Pancreas (tissue), 10 donors: Measurements from ENCODE around the gene DIAPH3. TPM values are rescaled to one million over a fixed set of nuclear protein-coding genes. Genes with fewer than 3 reads are reported as not detected.

Experiments used
- ATAC-seq, 4 donors: fragments of 200-7000 bp; cut with Tn5 transposase; one replicate each; pipeline versions ENCODE4 v1.8.0 to v1.9.1; 2020; ENCODE audit warnings: mild to moderate bottlenecking in 4 of 4, moderate library complexity in 4 of 4
- DNase-seq, 6 donors: peaks; one replicate each; pipeline ENCODE4 v3.0.0-alpha.2; 2020
- FAIRE-seq: peaks from 2 replicates; lab custom pipeline; 2012; peaks lifted over from hg19 to GRCh38; lab: Jason Lieb, UNC
- H3K27ac ChIP-seq, 4 donors: fragments of 200-600 bp; sonication (generic); 1 replicate in 3 of 4; 2 replicates in 1 of 4; pipeline versions ENCODE4 v1.5.0 to v1.8.0; 2020
- H3K27me3 ChIP-seq, 4 donors: fragments of 200-600 bp; one replicate each; pipeline ENCODE4 v1.8.0; 2021
- H3K36me3 ChIP-seq, 3 donors: fragments of 200-600 bp; sonication (generic) in 1 of 3; one replicate each; pipeline versions ENCODE4 v1.5.0 to v1.8.0; 2020 to 2021
- H3K4me1 ChIP-seq, 3 donors: fragments of 200-600 bp; one replicate each; pipeline ENCODE4 v1.8.0; 2021
- H3K4me3 ChIP-seq, 4 donors: fragments of 200-600 bp; sonication (generic) in 2 of 4; one replicate each; pipeline versions ENCODE4 v1.5.0 to v1.8.0; 2020 to 2021
- H3K9me3 ChIP-seq, 4 donors: fragments of 200-600 bp; one replicate each; pipeline ENCODE4 v1.8.0; 2021
- CTCF ChIP-seq, 4 donors: fragments of 200-600 bp; sonication (generic) in 3 of 4; IDR thresholded peaks; one replicate each; pipeline versions ENCODE4 v1.5.0 to v1.8.0; 2021; ENCODE audit warnings: antibody characterized with exemption in 4 of 4
- WGBS, 2 donors: extraction: QIAGEN DNeasy Blood & Tissue Kit; methylation state at CpG; one replicate each; pipeline ENCODE4 v1.1.7; 2013; 5-methylcytosine and 5-hydroxymethylcytosine counted together
- intact Hi-C, 3 donors: fragments of 100-400 bp; cut with DNase I; formaldehyde crosslinking; loops; one replicate each; pipeline versions ENCODE4 v1.11.1 to v1.14.2; 2022
- polyA plus RNA-seq, 2 donors: library from polyadenylated mRNA; stranded (reverse); fragments of 200-250 nt; gene quantifications; one replicate each; pipeline ENCODE4 v1.2.3, GENCODE V29; 2013
- total RNA-seq, 6 donors: library from RNA; stranded (reverse); fragmentation: NEBNext Ultra II Directional in 4 of 6; extraction: Animal tissue kit (Norgen Biotek cat#: 25700) in 4 of 6; gene quantifications; one replicate each; pipeline versions ENCODE4 v1.2.1 to v1.2.4, GENCODE V29; 2021 to 2023
- donor health status: healthy with polysubstance abuse.
- donor health status: DM: no; HTN: no; CAD: no; lungs with moderate emphysema.
- donor health status: DM: no; HTN: no; CAD: no.
- donor health status: control.
- donor health status: control.
- donor health status: Bipolar disorder and iron deficiency.
- donor health status: DM: yes; HTN: yes; CAD: no.
- donor health status: DM: no; HTN: no; CAD: no.
- donor health status: DM: no; HTN: no; CAD: no.
- donor health status: DM: yes; HTN: yes; CAD: no.

Gene DIAPH3
- total and polyA plus RNA-seq, 8 donors = 0.12 to 1.3 (median 0.42) TPM; not detected in 1

- intact Hi-C loops = no loop called here
- DNase-seq (no peak), FAIRE-seq (no peak), ATAC-seq (no peak)
- no peaks in the 10 kb centered on the region for H3K27me3 ChIP-seq
- H3K4me1 ChIP-seq = no peaks in the 10 kb centered on the region
- H3K36me3 ChIP-seq = no peaks in the 10 kb centered on the region
- H3K9me3 ChIP-seq = no peaks in the 10 kb centered on the region
- no peak for TF ChIP-seq CTCF (IDR thresholded peaks at IDR 0.05)
- no peak overlapping the region for H3K4me3 ChIP-seq
- H3K27ac ChIP-seq = no peak overlapping the region
Observed at GRCh38 chr13:59755632-59756290, 408.0 kb downstream of the DIAPH3 start.

GRCh38 chr13:59754411-59754810 lies 409.3 kb downstream of the DIAPH3 start:
- no peak for TF ChIP-seq CTCF (IDR thresholded peaks at IDR 0.05)
- intact Hi-C loops = no loop called here
- Histone ChIP-seq H3K4me1 (no peaks in the 10 kb centered on the region), H3K36me3 (no peaks in the 10 kb centered on the region), H3K27ac (no peak overlapping the region), H3K9me3 (no peaks in the 10 kb centered on the region), H3K27me3 (no peaks in the 10 kb centered on the region), H3K4me3 (no peak overlapping the region)
- 86 to 94% methylated on average over 2 of the region's 2 CpGs for WGBS, 2 donors
- no peak for FAIRE-seq
- no peak for DNase-seq
- no peak for ATAC-seq

- Histone ChIP-seq H3K4me1 (peaks cover 0 to under 1% (median 0%) of the 10 kb centered on the region in 3 donors), H3K27ac (no peak overlapping the region), H3K9me3 (no peaks in the 10 kb centered on the region), H3K27me3 (no peaks in the 10 kb centered on the region), H3K36me3 (no peaks in the 10 kb centered on the region), H3K4me3 (no peak overlapping the region)
- peak in 2 of 6 donors; percentile 9 to 20 for DNase-seq
- no peak for TF ChIP-seq CTCF (IDR thresholded peaks at IDR 0.05)
- peak in 2 of 4 donors; percentile 42 to 74 for ATAC-seq
- WGBS, 2 donors = 58 to 60% methylated on average over 7 of the region's 7 CpGs
- intact Hi-C loops = no loop called here
- no peak for FAIRE-seq
Observed at GRCh38 chr13:59750860-59751259, 412.9 kb downstream of the DIAPH3 start.

GRCh38 chr13:59748046-59748445 lies 415.7 kb downstream of the DIAPH3 start:
- DNase-seq = no peak
- no peak for TF ChIP-seq CTCF (IDR thresholded peaks at IDR 0.05)
- ATAC-seq = no peak
- H3K36me3 ChIP-seq = no peaks in the 10 kb centered on the region
- H3K9me3 ChIP-seq = no peaks in the 10 kb centered on the region
- no peak overlapping the region for H3K27ac ChIP-seq
- FAIRE-seq = no peak
- intact Hi-C loops = no loop called here
- WGBS, 2 donors = 88 to 92% methylated on average over 5 of the region's 5 CpGs
- no peak overlapping the region for H3K4me3 ChIP-seq
- H3K27me3 ChIP-seq = no peaks in the 10 kb centered on the region
- peaks cover 0 to 8% (median 4%) of the 10 kb centered on the region in 3 donors for H3K4me1 ChIP-seq

- ATAC-seq (no peak), DNase-seq (no peak), FAIRE-seq (no peak)
- WGBS, 2 donors = 97 to 98% methylated on average over 1 of the region's 1 CpG
- Histone ChIP-seq H3K36me3 (no peaks in the 10 kb centered on the region), H3K4me1 (peaks cover 0 to 8% (median 4%) of the 10 kb centered on the region in 3 donors), H3K4me3 (no peak overlapping the region), H3K27me3 (no peaks in the 10 kb centered on the region), H3K27ac (no peak overlapping the region), H3K9me3 (no peaks in the 10 kb centered on the region)
- intact Hi-C loops = no loop called here
- TF ChIP-seq CTCF (IDR thresholded peaks at IDR 0.05) = no peak
Observed at GRCh38 chr13:59747529-59747928, 416.2 kb downstream of the DIAPH3 start.
